Measurements from ENCODE around the gene SH3BGRL3. TPM values are rescaled to one million over a fixed set of nuclear protein-coding genes. Genes with fewer than 3 reads are reported as not detected.

Gene SH3BGRL3
- total and polyA plus RNA-seq, 2 of the 13 experiments (the other 11 are each of a cell fraction or from before 2014, with no cell fraction given) = 11.4 to 12.2 TPM

DNA sequence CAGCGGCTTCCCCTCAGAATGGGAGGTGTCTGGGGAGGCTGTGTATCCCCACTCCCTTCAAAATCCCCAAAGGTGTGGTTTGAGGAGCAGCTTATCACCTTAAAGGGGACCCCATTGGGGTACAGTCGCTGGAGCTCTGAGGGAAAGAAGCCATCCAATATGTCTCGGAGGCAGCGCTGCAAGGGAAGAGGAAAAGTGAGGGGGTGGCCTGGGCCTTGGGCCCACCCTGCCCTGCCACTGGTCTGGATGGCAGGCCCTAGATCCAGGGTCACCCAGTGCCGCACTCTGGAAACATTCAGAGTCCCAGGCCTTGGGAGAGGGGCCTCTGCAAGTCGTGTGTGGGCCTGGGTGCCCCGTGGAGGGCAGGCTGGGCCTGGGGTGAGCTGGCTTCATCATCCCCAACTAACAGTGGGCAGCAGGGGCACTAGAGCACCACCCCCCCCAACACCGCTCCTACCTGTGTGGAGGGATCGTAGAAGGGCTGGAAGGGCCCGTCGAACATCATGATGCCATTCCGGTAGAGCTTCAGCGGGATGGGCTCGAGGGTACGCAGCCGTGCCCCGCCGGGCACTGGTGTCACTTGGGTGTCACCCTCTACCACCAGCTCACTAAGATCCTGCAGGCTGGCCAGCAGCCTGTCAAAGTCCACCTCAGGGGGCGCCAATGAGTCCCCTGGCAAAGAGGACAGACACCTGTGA is 5.6 kb downstream of the SH3BGRL3 start:
- Histone ChIP-seq H3K36me3 (replicated peaks in 1 of 2; ENCODE audit: control insufficient read depth in 1 of 2, insufficient read depth in 2 of 2, low read length in 2 of 2) (no peaks in the 10 kb centered on the region; a peak in 1 of 5 replicates), H3K4me1 (ENCODE audit: insufficient read depth, low read length) (peaks cover 8% of the 10 kb centered on the region), H3K27ac (ENCODE audit: extremely low read length, insufficient read depth, low read length) (no peak overlapping the region), H2AFZ (ENCODE audit: low read length) (no peak overlapping the region), H3K9me3 (ENCODE audit: low read length) (no peaks in the 10 kb centered on the region), H4K20me1 (ENCODE audit: insufficient read depth, low read length) (no peaks in the 10 kb centered on the region), H3K27me3 (ENCODE audit: control insufficient read depth in 1 of 2, insufficient read depth in 2 of 2, low read length in 2 of 2) (no peaks in the 10 kb centered on the region), H3K9ac (ENCODE audit: insufficient read depth, low read depth, low read length) (no peak overlapping the region), H3K4me3 (replicated peaks in 1 of 3; ENCODE audit: insufficient read depth in 1 of 3, low read depth in 2 of 3, low read length in 3 of 3) (no peak overlapping the region), H3K79me2 (ENCODE audit: insufficient read depth, low read length) (no peaks in the 10 kb centered on the region), H3K4me2 (ENCODE audit: low read depth, low read length) (no peak overlapping the region)
- ATAC-seq (peak; percentile 86), DNase-seq (ENCODE audit: low spot score) (peak; percentile 73), FAIRE-seq (peak; percentile 52)
- 77% methylated on average over 4 of the region's 19 CpGs for WGBS (ENCODE audit: low lambda C conversion rate)
- CTCF ChIA-PET (ENCODE audit: low intra/inter-chr PET ratio, low total read pairs) = interaction anchor here (0.7 to 3.4 kb wide), 6 partner anchors 8 to 132 kb away, joined by 3 to 51 read pairs (median 22); no protein-coding TSS in a partner anchor
- BruUV-seq (replicated peaks) = no TSS peak
- in situ Hi-C loops (cut with HindIII; ENCODE audit: extremely low pct_ligation_motif_present, low pct_unique_long_range_greater_than_20kb) = loop anchor here (5.0 kb wide), 1 partner anchor 77 kb away; no protein-coding TSS in a partner anchor
- POLR2A ChIA-PET = interaction anchor here (1.4 kb wide), 1 partner anchor 79 kb away, joined by 3 read pairs; no protein-coding TSS in a partner anchor
- intact Hi-C loops (cut with micrococcal nuclease; ENCODE audit: unreplicated experiment) = loop anchor here (1.0 kb wide), 4 partner anchors 36 to 132 kb away; no protein-coding TSS in a partner anchor
- TF ChIP-seq HNRNPLL (IDR thresholded peaks at IDR 0.05; ENCODE audit: low read depth, low read length, poor library complexity, severe bottlenecking) (peak; percentile 15), ZNF460 (CRISPR knock-in tag; IDR thresholded peaks at IDR 0.05; ENCODE audit: borderline replicate concordance) (no peak), SP4 (CRISPR knock-in tag; IDR thresholded peaks at IDR 0.05) (0 out of 2 replicates have a peak, but pooled peaks have one; percentile 12), ATF7-NPFF (CRISPR knock-in tag; IDR thresholded peaks at IDR 0.05; ENCODE audit: low read depth) (0 out of 2 replicates have a peak, but pooled peaks have one; percentile 28), PCBP1 (IDR thresholded peaks at IDR 0.05; ENCODE audit: borderline replicate concordance, low read depth, low read length) (0 out of 2 replicates have a peak, but pooled peaks have one; percentile 26), SMC3 (IDR thresholded peaks at IDR 0.05; ENCODE audit: low read length) (peak; percentile 49), RAD21 (CRISPR knock-in tag; IDR thresholded peaks at IDR 0.05) (peak; percentile 70), PITX1 (CRISPR knock-in tag; IDR thresholded peaks at IDR 0.05) (peak; percentile 28; the same call in 1 of the 2 replicates), SRSF9 (IDR thresholded peaks at IDR 0.05; ENCODE audit: borderline replicate concordance, insufficient read depth, low read depth, low read length, poor library complexity, severe bottlenecking) (no peak), ZSCAN21 (CRISPR knock-in tag; IDR thresholded peaks at IDR 0.05; ENCODE audit: borderline replicate concordance) (0 out of 2 replicates have a peak, but pooled peaks have one; percentile 24), ZNF549 (CRISPR knock-in tag; IDR thresholded peaks at IDR 0.05) (no peak)
- TF ChIP-seq, protein P1, sequence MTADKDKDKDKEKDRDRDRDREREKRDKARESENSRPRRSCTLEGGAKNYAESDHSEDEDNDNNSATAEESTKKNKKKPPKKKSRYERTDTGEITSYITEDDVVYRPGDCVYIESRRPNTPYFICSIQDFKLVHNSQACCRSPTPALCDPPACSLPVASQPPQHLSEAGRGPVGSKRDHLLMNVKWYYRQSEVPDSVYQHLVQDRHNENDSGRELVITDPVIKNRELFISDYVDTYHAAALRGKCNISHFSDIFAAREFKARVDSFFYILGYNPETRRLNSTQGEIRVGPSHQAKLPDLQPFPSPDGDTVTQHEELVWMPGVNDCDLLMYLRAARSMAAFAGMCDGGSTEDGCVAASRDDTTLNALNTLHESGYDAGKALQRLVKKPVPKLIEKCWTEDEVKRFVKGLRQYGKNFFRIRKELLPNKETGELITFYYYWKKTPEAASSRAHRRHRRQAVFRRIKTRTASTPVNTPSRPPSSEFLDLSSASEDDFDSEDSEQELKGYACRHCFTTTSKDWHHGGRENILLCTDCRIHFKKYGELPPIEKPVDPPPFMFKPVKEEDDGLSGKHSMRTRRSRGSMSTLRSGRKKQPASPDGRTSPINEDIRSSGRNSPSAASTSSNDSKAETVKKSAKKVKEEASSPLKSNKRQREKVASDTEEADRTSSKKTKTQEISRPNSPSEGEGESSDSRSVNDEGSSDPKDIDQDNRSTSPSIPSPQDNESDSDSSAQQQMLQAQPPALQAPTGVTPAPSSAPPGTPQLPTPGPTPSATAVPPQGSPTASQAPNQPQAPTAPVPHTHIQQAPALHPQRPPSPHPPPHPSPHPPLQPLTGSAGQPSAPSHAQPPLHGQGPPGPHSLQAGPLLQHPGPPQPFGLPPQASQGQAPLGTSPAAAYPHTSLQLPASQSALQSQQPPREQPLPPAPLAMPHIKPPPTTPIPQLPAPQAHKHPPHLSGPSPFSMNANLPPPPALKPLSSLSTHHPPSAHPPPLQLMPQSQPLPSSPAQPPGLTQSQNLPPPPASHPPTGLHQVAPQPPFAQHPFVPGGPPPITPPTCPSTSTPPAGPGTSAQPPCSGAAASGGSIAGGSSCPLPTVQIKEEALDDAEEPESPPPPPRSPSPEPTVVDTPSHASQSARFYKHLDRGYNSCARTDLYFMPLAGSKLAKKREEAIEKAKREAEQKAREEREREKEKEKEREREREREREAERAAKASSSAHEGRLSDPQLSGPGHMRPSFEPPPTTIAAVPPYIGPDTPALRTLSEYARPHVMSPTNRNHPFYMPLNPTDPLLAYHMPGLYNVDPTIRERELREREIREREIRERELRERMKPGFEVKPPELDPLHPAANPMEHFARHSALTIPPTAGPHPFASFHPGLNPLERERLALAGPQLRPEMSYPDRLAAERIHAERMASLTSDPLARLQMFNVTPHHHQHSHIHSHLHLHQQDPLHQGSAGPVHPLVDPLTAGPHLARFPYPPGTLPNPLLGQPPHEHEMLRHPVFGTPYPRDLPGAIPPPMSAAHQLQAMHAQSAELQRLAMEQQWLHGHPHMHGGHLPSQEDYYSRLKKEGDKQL (CRISPR knock-in tag; IDR thresholded peaks at IDR 0.05; ENCODE audit: low read depth) = no peak
- TF ChIP-seq, protein P2, sequence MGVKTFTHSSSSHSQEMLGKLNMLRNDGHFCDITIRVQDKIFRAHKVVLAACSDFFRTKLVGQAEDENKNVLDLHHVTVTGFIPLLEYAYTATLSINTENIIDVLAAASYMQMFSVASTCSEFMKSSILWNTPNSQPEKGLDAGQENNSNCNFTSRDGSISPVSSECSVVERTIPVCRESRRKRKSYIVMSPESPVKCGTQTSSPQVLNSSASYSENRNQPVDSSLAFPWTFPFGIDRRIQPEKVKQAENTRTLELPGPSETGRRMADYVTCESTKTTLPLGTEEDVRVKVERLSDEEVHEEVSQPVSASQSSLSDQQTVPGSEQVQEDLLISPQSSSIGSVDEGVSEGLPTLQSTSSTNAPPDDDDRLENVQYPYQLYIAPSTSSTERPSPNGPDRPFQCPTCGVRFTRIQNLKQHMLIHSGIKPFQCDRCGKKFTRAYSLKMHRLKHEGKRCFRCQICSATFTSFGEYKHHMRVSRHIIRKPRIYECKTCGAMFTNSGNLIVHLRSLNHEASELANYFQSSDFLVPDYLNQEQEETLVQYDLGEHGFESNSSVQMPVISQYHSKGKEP (CRISPR knock-in tag; IDR thresholded peaks at IDR 0.05) = no peak
- TF ChIP-seq, protein P3, sequence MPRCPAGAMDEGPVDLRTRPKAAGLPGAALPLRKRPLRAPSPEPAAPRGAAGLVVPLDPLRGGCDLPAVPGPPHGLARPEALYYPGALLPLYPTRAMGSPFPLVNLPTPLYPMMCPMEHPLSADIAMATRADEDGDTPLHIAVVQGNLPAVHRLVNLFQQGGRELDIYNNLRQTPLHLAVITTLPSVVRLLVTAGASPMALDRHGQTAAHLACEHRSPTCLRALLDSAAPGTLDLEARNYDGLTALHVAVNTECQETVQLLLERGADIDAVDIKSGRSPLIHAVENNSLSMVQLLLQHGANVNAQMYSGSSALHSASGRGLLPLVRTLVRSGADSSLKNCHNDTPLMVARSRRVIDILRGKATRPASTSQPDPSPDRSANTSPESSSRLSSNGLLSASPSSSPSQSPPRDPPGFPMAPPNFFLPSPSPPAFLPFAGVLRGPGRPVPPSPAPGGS (CRISPR knock-in tag; IDR thresholded peaks at IDR 0.05) = 0 out of 2 replicates have a peak, but pooled peaks have one; percentile 23
